KMS-11 (cell line): Measurements from ENCODE around the gene PHF20.
"Not testable (repeated sequence)": the region's sequence is repeated elsewhere in the genome, so short reads cannot be mapped to it uniquely, and the experiment has no call there.

Experiments used
- H2AFZ ChIP-seq: fragments of 200-600 bp; sonication (generic); 2 replicates; pipeline ENCODE4 v1.6.1; 2016; ENCODE audit warnings: antibody characterized with exemption, mixed run types, low read depth
- H3K27ac ChIP-seq: fragments of 200-600 bp; sonication (generic); 2 replicates; pipeline ENCODE4 v1.6.1; 2016; ENCODE audit warnings: mild to moderate bottlenecking, mixed run types
- H3K27me3 ChIP-seq: fragments of 200-600 bp; sonication (generic); 2 replicates; pipeline ENCODE4 v1.6.1; 2017; ENCODE audit warnings: mild to moderate bottlenecking, low read depth, mixed run types, moderate library complexity; ENCODE audit not compliant: insufficient read depth
- H3K36me3 ChIP-seq: fragments of 200-600 bp; sonication (generic); 2 replicates; pipeline ENCODE4 v1.6.1; 2017; ENCODE audit warnings: mild to moderate bottlenecking, mixed run types; ENCODE audit not compliant: insufficient read depth
- H3K4me1 ChIP-seq: fragments of 200-600 bp; sonication (generic); 2 replicates; pipeline ENCODE4 v1.6.1; 2016; ENCODE audit warnings: mild to moderate bottlenecking, low read depth, mixed run types; ENCODE audit not compliant: poor library complexity, severe bottlenecking
- H3K4me2 ChIP-seq: fragments of 200-600 bp; sonication (generic); 2 replicates; pipeline ENCODE4 v1.7.0; 2016; ENCODE audit warnings: mild to moderate bottlenecking, mixed run types
- H3K4me3 ChIP-seq: fragments of 200-600 bp; sonication (generic); IDR thresholded peaks from 2 replicates; pipeline ENCODE4 v1.6.1; 2017; ENCODE audit warnings: low read depth, low read length, mixed read lengths; ENCODE audit not compliant: insufficient read depth
- H3K79me2 ChIP-seq: fragments of 200-600 bp; sonication (generic); 2 replicates; pipeline ENCODE4 v1.6.1; 2016; ENCODE audit warnings: low read depth, mixed run types; ENCODE audit not compliant: insufficient read depth
- H3K9ac ChIP-seq: fragments of 200-600 bp; sonication (generic); 2 replicates; pipeline ENCODE4 v1.6.1; 2016; ENCODE audit warnings: mild to moderate bottlenecking, mixed run types
- H4K20me1 ChIP-seq: fragments of 200-600 bp; sonication (generic); 2 replicates; pipeline ENCODE4 v1.6.1; 2016; ENCODE audit warnings: mild to moderate bottlenecking, mixed run types; ENCODE audit not compliant: insufficient read depth
- TF ChIP-seq, protein P1 (sequence below): fragments of 200-600 bp; sonication (generic); conservative IDR thresholded peaks from 2 replicates; pipeline ENCODE4 v1.6.1; 2017; ENCODE audit warnings: low read depth, mild to moderate bottlenecking, antibody characterized with exemption, low read length, moderate library complexity, mixed read lengths

The PHF20 gene

DNA sequence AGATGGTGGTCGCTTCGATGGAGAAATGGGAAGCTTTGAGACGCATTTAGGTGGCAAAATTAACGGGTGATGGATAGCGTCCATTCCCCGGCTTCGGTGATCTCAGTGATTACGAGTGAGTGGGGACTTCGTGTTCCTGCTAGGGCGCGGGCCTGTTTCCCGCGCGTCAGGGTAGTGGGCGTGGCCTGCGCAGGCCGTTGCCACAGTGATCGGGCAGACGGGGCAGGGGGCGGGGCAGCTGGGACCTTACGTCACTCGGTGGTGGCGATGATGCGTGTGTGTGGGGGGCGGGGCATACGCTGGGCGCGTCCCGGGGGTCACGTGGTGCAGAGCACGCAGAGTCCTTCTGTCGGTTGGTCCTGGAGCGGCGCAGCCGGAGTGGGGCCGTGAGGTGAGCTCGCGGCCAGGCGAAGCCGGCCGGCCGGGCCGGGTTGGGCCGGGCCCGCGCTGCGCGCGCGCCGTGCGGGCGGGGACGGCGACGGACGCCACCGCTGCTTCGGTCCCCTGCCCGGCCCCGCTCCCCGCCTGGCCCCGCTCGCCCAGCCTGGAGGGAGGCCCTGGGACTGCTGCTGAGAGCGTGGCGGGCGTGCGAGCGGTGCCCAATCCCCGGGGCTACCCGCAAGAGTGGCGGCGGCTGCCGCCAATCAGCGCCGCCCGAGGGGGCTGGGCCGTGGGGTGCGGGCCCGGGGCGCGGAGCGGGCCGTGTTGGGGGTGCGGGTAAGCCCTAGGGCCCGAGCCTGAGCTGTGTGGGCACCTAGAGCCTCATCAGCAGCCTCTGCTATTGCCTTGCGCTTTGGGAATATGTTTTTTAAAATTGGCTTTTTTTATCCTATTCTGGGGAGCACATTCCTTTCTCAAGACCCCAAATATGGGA is at the start of gene PHF20:
Gene PHF20 (plus strand): TSS at position 327 of the 874 bp plus-strand sequence. CDS start 29,508 bp downstream, outside the sequence.
- Histone ChIP-seq H3K36me3 (no peaks in the 10 kb centered on the region), H3K4me3 (no peak within 1 kb of the TSS), H3K4me1 (peaks cover 30% of the 10 kb centered on the region), H3K79me2 (peaks cover 45% of the 10 kb centered on the region), H3K27me3 (no peaks in the 10 kb centered on the region), H2AFZ (peak within 1 kb of the TSS; percentile 89), H4K20me1 (no peaks in the 10 kb centered on the region), H3K4me2 (peak within 1 kb of the TSS; percentile 91), H3K9ac (peak within 1 kb of the TSS; percentile 57; the same call in 1 of the 2 replicates), H3K27ac (peak within 1 kb of the TSS; percentile 32; the same call in 1 of the 2 replicates)
- TF ChIP-seq, protein P1, sequence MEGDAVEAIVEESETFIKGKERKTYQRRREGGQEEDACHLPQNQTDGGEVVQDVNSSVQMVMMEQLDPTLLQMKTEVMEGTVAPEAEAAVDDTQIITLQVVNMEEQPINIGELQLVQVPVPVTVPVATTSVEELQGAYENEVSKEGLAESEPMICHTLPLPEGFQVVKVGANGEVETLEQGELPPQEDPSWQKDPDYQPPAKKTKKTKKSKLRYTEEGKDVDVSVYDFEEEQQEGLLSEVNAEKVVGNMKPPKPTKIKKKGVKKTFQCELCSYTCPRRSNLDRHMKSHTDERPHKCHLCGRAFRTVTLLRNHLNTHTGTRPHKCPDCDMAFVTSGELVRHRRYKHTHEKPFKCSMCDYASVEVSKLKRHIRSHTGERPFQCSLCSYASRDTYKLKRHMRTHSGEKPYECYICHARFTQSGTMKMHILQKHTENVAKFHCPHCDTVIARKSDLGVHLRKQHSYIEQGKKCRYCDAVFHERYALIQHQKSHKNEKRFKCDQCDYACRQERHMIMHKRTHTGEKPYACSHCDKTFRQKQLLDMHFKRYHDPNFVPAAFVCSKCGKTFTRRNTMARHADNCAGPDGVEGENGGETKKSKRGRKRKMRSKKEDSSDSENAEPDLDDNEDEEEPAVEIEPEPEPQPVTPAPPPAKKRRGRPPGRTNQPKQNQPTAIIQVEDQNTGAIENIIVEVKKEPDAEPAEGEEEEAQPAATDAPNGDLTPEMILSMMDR = no peak

DNA sequence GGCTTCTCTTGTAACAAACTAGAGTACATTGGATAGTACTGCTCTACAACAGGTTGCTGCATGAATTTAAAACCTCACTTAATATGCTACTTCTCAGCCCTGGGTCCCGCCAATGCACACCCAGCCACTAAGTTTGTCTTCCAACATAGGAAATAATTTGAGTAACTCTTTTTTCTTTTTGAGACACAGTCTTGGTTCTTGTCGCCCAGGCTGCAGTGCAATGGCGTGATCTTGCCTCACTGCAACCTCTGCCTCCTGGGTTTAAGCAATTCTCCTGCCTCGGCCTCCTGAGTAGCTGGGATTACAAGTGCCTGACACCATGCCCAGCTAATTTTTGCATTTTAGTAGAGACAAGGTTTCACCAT is 48.6 kb upstream of the PHF20 start:
- H2AFZ ChIP-seq, H3K27me3 ChIP-seq, H3K27ac ChIP-seq, H3K4me2 ChIP-seq, H3K4me3 ChIP-seq, H3K9ac ChIP-seq: not testable (repeated sequence)
- Histone ChIP-seq H3K79me2 (peaks cover 98% of the 10 kb centered on the region), H3K4me1 (peaks cover 20% of the 10 kb centered on the region), H4K20me1 (peaks cover 51% of the 10 kb centered on the region), H3K36me3 (peaks cover 79% of the 10 kb centered on the region)

DNA sequence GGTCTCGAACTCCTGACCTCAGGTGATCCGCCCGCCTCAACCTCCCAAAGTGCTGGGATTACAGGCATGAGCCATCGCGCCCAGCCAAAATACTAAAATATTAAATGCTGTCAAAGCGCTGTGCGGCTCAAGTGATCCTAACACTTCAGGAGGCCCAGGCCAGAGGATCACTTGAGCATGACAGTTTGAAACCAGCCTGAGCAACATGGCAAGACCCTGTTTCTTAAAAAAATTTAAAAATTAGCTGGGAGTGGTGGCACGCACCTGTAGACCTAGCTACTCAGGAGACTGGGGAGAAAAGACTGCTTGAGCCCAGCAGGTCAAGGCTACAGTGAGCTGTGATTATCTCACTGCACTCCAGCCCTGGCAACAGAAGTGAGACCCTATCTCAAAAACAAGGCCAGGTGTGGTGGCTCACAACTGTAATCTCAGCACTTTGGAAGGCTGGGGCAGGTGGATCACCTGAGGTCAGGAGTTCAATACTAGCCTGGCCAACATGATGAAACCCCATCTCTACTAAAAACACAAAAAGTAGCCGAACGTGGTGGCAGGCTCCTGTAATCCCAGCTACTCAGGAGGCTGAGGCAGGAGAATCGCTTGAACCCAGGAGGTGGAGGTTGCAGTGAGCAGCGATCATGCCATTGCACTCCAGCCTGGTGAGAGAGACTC is 48.0 kb upstream of the PHF20 start:
- Histone ChIP-seq H3K79me2 (peaks cover 98% of the 10 kb centered on the region), H4K20me1 (peaks cover 53% of the 10 kb centered on the region), H3K4me1 (peaks cover 20% of the 10 kb centered on the region), H3K36me3 (peaks cover 82% of the 10 kb centered on the region)
- not testable (repeated sequence) for H2AFZ ChIP-seq, H3K9ac ChIP-seq, H3K4me2 ChIP-seq, H3K4me3 ChIP-seq, H3K27me3 ChIP-seq, H3K27ac ChIP-seq

DNA sequence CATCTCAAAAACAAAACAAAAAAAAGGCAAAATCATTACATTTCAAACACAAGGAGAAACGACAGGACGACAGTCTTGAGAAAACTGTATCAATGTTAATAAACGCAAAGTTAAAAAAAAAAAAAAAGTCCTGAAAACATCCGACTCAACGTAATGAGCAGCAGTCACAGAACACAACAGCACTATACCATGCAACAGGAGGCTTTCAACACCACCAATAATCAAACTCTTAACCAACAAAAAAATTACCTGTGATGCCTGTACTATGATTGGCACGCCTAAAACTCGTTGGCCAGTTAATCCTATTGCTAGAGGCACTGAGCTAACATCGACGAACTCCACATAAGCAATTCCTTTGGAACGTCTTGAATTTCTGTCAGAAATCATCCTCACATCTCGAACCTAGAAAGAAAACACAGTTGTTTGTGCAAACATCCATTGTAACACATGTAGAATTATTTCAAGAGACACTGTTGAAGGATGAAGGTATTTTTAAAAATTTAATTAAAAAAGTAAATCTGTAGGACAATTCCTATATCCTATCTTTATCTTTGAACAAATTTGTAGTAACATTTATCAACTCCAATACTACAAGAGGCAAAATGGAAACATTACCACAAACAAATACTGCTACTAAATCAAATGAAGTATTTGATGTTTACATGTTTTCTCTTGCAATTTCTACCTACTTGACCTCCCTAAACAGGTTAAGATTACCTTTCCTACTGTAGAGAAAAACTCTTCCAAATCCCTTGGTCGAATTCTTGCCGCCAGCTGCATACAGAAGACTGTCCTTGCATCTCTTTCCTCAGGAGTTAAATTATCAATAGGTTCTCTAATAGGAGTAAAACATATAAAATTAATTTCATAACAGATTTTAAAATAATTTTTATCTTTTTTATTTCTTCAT is 47.2 kb upstream of the PHF20 start:
- peaks cover 52% of the 10 kb centered on the region for H4K20me1 ChIP-seq
- H3K36me3 ChIP-seq = peaks cover 80% of the 10 kb centered on the region
- H2AFZ ChIP-seq = no peak overlapping the region

More for the DNA sequence above, 47.2 kb upstream of the PHF20 start:
- peaks cover 97% of the 10 kb centered on the region for H3K79me2 ChIP-seq
- TF ChIP-seq, protein P1 = no peak
- no peak overlapping the region for H3K4me3 ChIP-seq
- no peak overlapping the region for H3K4me2 ChIP-seq
- H3K4me1 ChIP-seq = peaks cover 20% of the 10 kb centered on the region
- no peak overlapping the region for H3K27ac ChIP-seq
- no peaks in the 10 kb centered on the region; the same call in 1 of the 2 replicates for H3K27me3 ChIP-seq
- H3K9ac ChIP-seq = no peak overlapping the region
